ENCODE results near the gene DLX5. TPM values are rescaled to one million over a fixed set of nuclear protein-coding genes. Genes with fewer than 3 reads are reported as not detected.

Gene DLX5
- total RNA-seq, 5 donors from 2014 or later (not counting 1 experiment from before 2014, with no cell fraction given): not detected

GRCh38 chr7:96998333-96998732 is 26.3 kb downstream of the DLX5 start:
- no peak for ATAC-seq (replicated peaks in 1 of 4)
- CTCF ChIA-PET: interaction anchor here in 1 of 2 donors (0.7 kb wide), 1 partner anchor 1047 kb away, joined by 3 read pairs; no protein-coding TSS in a partner anchor
- DNase-seq: no peak
- Histone ChIP-seq H3K4me1 (ENCODE audit: control insufficient read depth in 1 of 2, extremely low read depth in 1 of 2, insufficient read depth in 2 of 2, low read length in 2 of 2) (peaks cover 0 to under 1% of the 10 kb centered on the region in 2 experiments), H3K36me3 (ENCODE audit: control insufficient read depth in 2 of 2, extremely low read depth in 1 of 2, insufficient read depth in 1 of 2, low read length in 1 of 2) (no peaks in the 10 kb centered on the region), H3K27me3 (replicated peaks in 1 of 2; ENCODE audit: control insufficient read depth in 2 of 2, extremely low read depth in 1 of 2, insufficient read depth in 2 of 2, low read length in 1 of 2) (peaks cover 38 to 74% of the 10 kb centered on the region in 2 experiments), H3K9me3 (no peaks in the 10 kb centered on the region), H3K4me3 (ENCODE audit: control insufficient read depth in 1 of 2, extremely low read depth in 1 of 2, low read length in 1 of 2) (no peak overlapping the region), H3K27ac (ENCODE audit: low read length) (no peak overlapping the region)
- POLR2A ChIA-PET: no interaction called here
- H3K36me3 Mint-ChIP-seq: no peaks in the 10 kb centered on the region
- H3K4me1 Mint-ChIP-seq: peaks cover 4 to 7% (median 4%) of the 10 kb centered on the region in 3 donors
- no peaks in the 10 kb centered on the region for H3K9me3 Mint-ChIP-seq
- peaks cover 85 to 96% of the 10 kb centered on the region in 2 donors for H3K27me3 Mint-ChIP-seq
- no peak overlapping the region for H3K4me3 Mint-ChIP-seq
- WGBS (ENCODE audit: insufficient coverage): no CpG with 5 or more reads among the region's 11 CpGs
- no peak overlapping the region for H3K27ac Mint-ChIP-seq

GRCh38 chr7:96997512-96998032 is 27.1 kb downstream of the DLX5 start:
- H3K36me3 Mint-ChIP-seq: no peaks in the 10 kb centered on the region
- CTCF ChIA-PET: no interaction called here
- H3K27me3 Mint-ChIP-seq: peaks cover 85 to 96% of the 10 kb centered on the region in 2 donors
- ATAC-seq (replicated peaks in 1 of 4) (no peak), DNase-seq (no peak)
- H3K4me1 Mint-ChIP-seq: peaks cover 0 to 13% (median 1%) of the 10 kb centered on the region in 3 donors
- WGBS (ENCODE audit: insufficient coverage): 13% methylated on average over 11 of the region's 23 CpGs
- no peaks in the 10 kb centered on the region for H3K9me3 Mint-ChIP-seq
- no peak overlapping the region for H3K4me3 Mint-ChIP-seq
- POLR2A ChIA-PET: no interaction called here
- H3K36me3 ChIP-seq (ENCODE audit: control insufficient read depth in 2 of 2, extremely low read depth in 1 of 2, insufficient read depth in 1 of 2, low read length in 1 of 2): no peaks in the 10 kb centered on the region
- no peaks in the 10 kb centered on the region for H3K9me3 ChIP-seq
- no peak overlapping the region for H3K27ac ChIP-seq (ENCODE audit: low read length)
- H3K27ac Mint-ChIP-seq: no peak overlapping the region
- peaks cover 0 to 7% of the 10 kb centered on the region in 2 experiments for H3K4me1 ChIP-seq (ENCODE audit: control insufficient read depth in 1 of 2, extremely low read depth in 1 of 2, insufficient read depth in 2 of 2, low read length in 2 of 2)
- H3K4me3 ChIP-seq (ENCODE audit: control insufficient read depth in 1 of 2, extremely low read depth in 1 of 2, low read length in 1 of 2): no peak overlapping the region
- peaks cover 38 to 74% of the 10 kb centered on the region in 2 experiments for H3K27me3 ChIP-seq (replicated peaks in 1 of 2; ENCODE audit: control insufficient read depth in 2 of 2, extremely low read depth in 1 of 2, insufficient read depth in 2 of 2, low read length in 1 of 2)

- Mint-ChIP-seq H3K36me3 (no peaks in the 10 kb centered on the region), H3K27ac (no peak overlapping the region), H3K4me3 (no peak overlapping the region), H3K4me1 (peaks cover 1 to 15% (median 2%) of the 10 kb centered on the region in 3 donors), H3K9me3 (no peaks in the 10 kb centered on the region), H3K27me3 (peaks cover 86 to 96% of the 10 kb centered on the region in 2 donors)
- POLR2A ChIA-PET: no interaction called here
- ATAC-seq (replicated peaks in 1 of 4): no peak
- Histone ChIP-seq H3K9me3 (no peaks in the 10 kb centered on the region), H3K4me3 (ENCODE audit: control insufficient read depth in 1 of 2, extremely low read depth in 1 of 2, low read length in 1 of 2) (no peak overlapping the region), H3K36me3 (ENCODE audit: control insufficient read depth in 2 of 2, extremely low read depth in 1 of 2, insufficient read depth in 1 of 2, low read length in 1 of 2) (no peaks in the 10 kb centered on the region), H3K4me1 (ENCODE audit: control insufficient read depth in 1 of 2, extremely low read depth in 1 of 2, insufficient read depth in 2 of 2, low read length in 2 of 2) (peaks cover 0 to 11% of the 10 kb centered on the region in 2 experiments), H3K27ac (ENCODE audit: low read length) (no peak overlapping the region), H3K27me3 (replicated peaks in 1 of 2; ENCODE audit: control insufficient read depth in 2 of 2, extremely low read depth in 1 of 2, insufficient read depth in 2 of 2, low read length in 1 of 2) (peaks cover 35 to 74% of the 10 kb centered on the region in 2 experiments)
- CTCF ChIA-PET: no interaction called here
- 25% methylated on average over 2 of the region's 14 CpGs for WGBS (ENCODE audit: insufficient coverage)
- no peak for DNase-seq
Observed at GRCh38 chr7:96996958-96997511, 27.6 kb downstream of the DLX5 start.

GRCh38 chr7:96996111-96996957 is 28.3 kb downstream of the DLX5 start:
- Mint-ChIP-seq H3K36me3 (no peaks in the 10 kb centered on the region), H3K4me1 (peaks cover 1 to 15% (median 2%) of the 10 kb centered on the region in 3 donors), H3K9me3 (no peaks in the 10 kb centered on the region), H3K4me3 (no peak overlapping the region), H3K27ac (no peak overlapping the region), H3K27me3 (peaks cover 82 to 96% of the 10 kb centered on the region in 2 donors)
- Histone ChIP-seq H3K36me3 (ENCODE audit: control insufficient read depth in 2 of 2, extremely low read depth in 1 of 2, insufficient read depth in 1 of 2, low read length in 1 of 2) (no peaks in the 10 kb centered on the region), H3K9me3 (no peaks in the 10 kb centered on the region), H3K27ac (ENCODE audit: low read length) (no peak overlapping the region), H3K4me1 (ENCODE audit: control insufficient read depth in 1 of 2, extremely low read depth in 1 of 2, insufficient read depth in 2 of 2, low read length in 2 of 2) (peaks cover 0 to 11% of the 10 kb centered on the region in 2 experiments), H3K4me3 (ENCODE audit: control insufficient read depth in 1 of 2, extremely low read depth in 1 of 2, low read length in 1 of 2) (no peak overlapping the region), H3K27me3 (replicated peaks in 1 of 2; ENCODE audit: control insufficient read depth in 2 of 2, extremely low read depth in 1 of 2, insufficient read depth in 2 of 2, low read length in 1 of 2) (peaks cover 31 to 73% of the 10 kb centered on the region in 2 experiments)
- WGBS (ENCODE audit: insufficient coverage): 7% methylated on average over 20 of the region's 32 CpGs
- CTCF ChIA-PET: interaction anchor here in 1 of 2 donors (0.5 kb wide), 2 partner anchors 17 to 920 kb away, joined by 3 to 4 read pairs; no protein-coding TSS in a partner anchor
- no peak for DNase-seq
- no peak for ATAC-seq (replicated peaks in 1 of 4)
- POLR2A ChIA-PET: no interaction called here

GRCh38 chr7:96995406-96996110 is 29.1 kb downstream of the DLX5 start:
- Histone ChIP-seq H3K4me1 (ENCODE audit: control insufficient read depth in 1 of 2, extremely low read depth in 1 of 2, insufficient read depth in 2 of 2, low read length in 2 of 2) (peaks cover 0 to 11% of the 10 kb centered on the region in 2 experiments), H3K36me3 (ENCODE audit: control insufficient read depth in 2 of 2, extremely low read depth in 1 of 2, insufficient read depth in 1 of 2, low read length in 1 of 2) (no peaks in the 10 kb centered on the region), H3K27me3 (replicated peaks in 1 of 2; ENCODE audit: control insufficient read depth in 2 of 2, extremely low read depth in 1 of 2, insufficient read depth in 2 of 2, low read length in 1 of 2) (peaks cover 24 to 70% of the 10 kb centered on the region in 2 experiments), H3K9me3 (no peaks in the 10 kb centered on the region), H3K27ac (ENCODE audit: low read length) (no peak overlapping the region), H3K4me3 (ENCODE audit: control insufficient read depth in 1 of 2, extremely low read depth in 1 of 2, low read length in 1 of 2) (no peak overlapping the region)
- ChIA-PET POLR2A (no interaction called here), CTCF (interaction anchor here (0.5 to 0.9 kb wide), 4 partner anchors 10 to 920 kb away, joined by 3 to 4 read pairs (median 3); no protein-coding TSS in a partner anchor)
- WGBS (ENCODE audit: insufficient coverage): no CpG with 5 or more reads among the region's 6 CpGs
- ATAC-seq (replicated peaks in 1 of 4): no peak
- peaks cover 1 to 15% (median 2%) of the 10 kb centered on the region in 3 donors for H3K4me1 Mint-ChIP-seq
- H3K9me3 Mint-ChIP-seq: no peaks in the 10 kb centered on the region
- peaks cover 75 to 92% of the 10 kb centered on the region in 2 donors for H3K27me3 Mint-ChIP-seq
- DNase-seq: no peak
- H3K36me3 Mint-ChIP-seq: no peaks in the 10 kb centered on the region
- H3K27ac Mint-ChIP-seq: no peak overlapping the region
- H3K4me3 Mint-ChIP-seq: no peak overlapping the region

GRCh38 chr7:96993980-96994379 is 30.7 kb downstream of the DLX5 start:
- no peak overlapping the region for H3K4me3 Mint-ChIP-seq

More at GRCh38 chr7:96993980-96994379, 30.7 kb downstream of the DLX5 start:
- ATAC-seq (replicated peaks in 1 of 4) (no peak), DNase-seq (no peak)
- H3K4me1 ChIP-seq (ENCODE audit: control insufficient read depth in 1 of 2, extremely low read depth in 1 of 2, insufficient read depth in 2 of 2, low read length in 2 of 2): peaks cover 0 to 11% of the 10 kb centered on the region in 2 experiments
- H3K36me3 ChIP-seq (ENCODE audit: control insufficient read depth in 2 of 2, extremely low read depth in 1 of 2, insufficient read depth in 1 of 2, low read length in 1 of 2): no peaks in the 10 kb centered on the region
- POLR2A ChIA-PET: no interaction called here
- H3K27me3 Mint-ChIP-seq: peaks cover 74 to 90% of the 10 kb centered on the region in 2 donors
- CTCF ChIA-PET: no interaction called here
- H3K4me1 Mint-ChIP-seq: peaks cover 1 to 15% (median 2%) of the 10 kb centered on the region in 3 donors
- H3K9me3 ChIP-seq: no peaks in the 10 kb centered on the region
- no peak overlapping the region for H3K4me3 ChIP-seq (ENCODE audit: control insufficient read depth in 1 of 2, extremely low read depth in 1 of 2, low read length in 1 of 2)
- H3K27me3 ChIP-seq (replicated peaks in 1 of 2; ENCODE audit: control insufficient read depth in 2 of 2, extremely low read depth in 1 of 2, insufficient read depth in 2 of 2, low read length in 1 of 2): peaks cover 20 to 72% of the 10 kb centered on the region in 2 experiments
- no peaks in the 10 kb centered on the region for H3K36me3 Mint-ChIP-seq
- H3K27ac Mint-ChIP-seq: no peak overlapping the region
- H3K27ac ChIP-seq (ENCODE audit: low read length): no peak overlapping the region
- no CpG with 5 or more reads among the region's 1 CpG for WGBS (ENCODE audit: insufficient coverage)
- no peaks in the 10 kb centered on the region for H3K9me3 Mint-ChIP-seq
